HG02943 (cell line): ENCODE data around the gene ADCY5.

Source experiments
- ATAC-seq: cut with Tn5 transposase; IDR thresholded peaks from one replicate; pipeline ENCODE4 v1.9.1; 2021; ENCODE audit warnings: mild to moderate bottlenecking, low read depth, moderate library complexity; ENCODE audit not compliant: unreplicated experiment

ADCY5 gene

GRCh38 chr3:123431007-123431657 is 17.8 kb downstream of the ADCY5 start:
- ATAC-seq, result no peak

- ATAC-seq, result no peak
Measured at GRCh38 chr3:123430266-123430665, 18.6 kb downstream of the ADCY5 start.

GRCh38 chr3:123429362-123430125 is 19.3 kb downstream of the ADCY5 start:
- ATAC-seq, result no peak

GRCh38 chr3:123424999-123425712 is 23.7 kb downstream of the ADCY5 start:
- no peak for ATAC-seq

- ATAC-seq, result no peak
Measured at GRCh38 chr3:123424321-123424998, 24.4 kb downstream of the ADCY5 start.

GRCh38 chr3:123423806-123424205 is 25.1 kb downstream of the ADCY5 start:
- no peak for ATAC-seq

GRCh38 chr3:123423031-123423430 is 25.9 kb downstream of the ADCY5 start:
- no peak for ATAC-seq

- ATAC-seq, result no peak
Measured at GRCh38 chr3:123422457-123422856, 26.4 kb downstream of the ADCY5 start.

- no peak for ATAC-seq
Measured at GRCh38 chr3:123421353-123422174, 27.3 kb downstream of the ADCY5 start.

- no peak for ATAC-seq
Measured at GRCh38 chr3:123420416-123420968, 28.4 kb downstream of the ADCY5 start.

GRCh38 chr3:123419850-123420297 is 29.0 kb downstream of the ADCY5 start:
- no peak for ATAC-seq

- no peak for ATAC-seq
Measured at GRCh38 chr3:123419181-123419849, 29.6 kb downstream of the ADCY5 start.

GRCh38 chr3:123416647-123417046 is 32.2 kb downstream of the ADCY5 start:
- ATAC-seq, result no peak

GRCh38 chr3:123416173-123416572 is 32.7 kb downstream of the ADCY5 start:
- ATAC-seq, result no peak

- no peak for ATAC-seq
Measured at GRCh38 chr3:123414973-123415775, 33.7 kb downstream of the ADCY5 start.

- no peak for ATAC-seq
Measured at GRCh38 chr3:123412811-123413604, 35.9 kb downstream of the ADCY5 start.

GRCh38 chr3:123412076-123412475 is 36.8 kb downstream of the ADCY5 start:
- ATAC-seq, result no peak
